GM23338 (cell line): ENCODE measurements around the gene TTLL9. TPM values are rescaled to one million over a fixed set of nuclear protein-coding genes. Genes with fewer than 3 reads are reported as not detected.

Experiments
- ATAC-seq: fragments of 200-7000 bp; cut with Tn5 transposase; 3 replicates; pipeline ENCODE4 v1.9.1; 2020
- DNase-seq: peaks from one replicate; pipeline ENCODE4 v3.0.0-alpha.2; 2015; ENCODE audit warnings: low spot score
- H2AFZ ChIP-seq: fragments of 200-600 bp; sonication (generic); 2 replicates; pipeline ENCODE4 v1.8.0; 2016; ENCODE audit warnings: antibody characterized with exemption, mild to moderate bottlenecking, moderate library complexity
- H3F3A ChIP-seq: fragments of 200-600 bp; sonication (generic); replicated peaks from 2 replicates; pipeline ENCODE4 v1.8.0; 2017; ENCODE audit warnings: antibody characterized with exemption, mixed run types, low read depth
- H3K27ac ChIP-seq: fragments of 200-600 bp; sonication (generic); 2 replicates; pipeline ENCODE4 v1.6.1; 2016; ENCODE audit warnings: low read depth
- H3K27me3 ChIP-seq: fragments of 200-600 bp; sonication (generic); 2 replicates; pipeline ENCODE4 v1.8.0; 2016; ENCODE audit warnings: mild to moderate bottlenecking, mixed run types, moderate library complexity; ENCODE audit not compliant: insufficient read depth
- H3K36me3 ChIP-seq: fragments of 200-600 bp; sonication (generic); 2 replicates; pipeline ENCODE4 v1.8.0; 2016; ENCODE audit warnings: mild to moderate bottlenecking; ENCODE audit not compliant: insufficient read depth
- H3K4me1 ChIP-seq: fragments of 200-600 bp; sonication (generic); 2 replicates; pipeline ENCODE4 v1.8.0; 2016; ENCODE audit warnings: mild to moderate bottlenecking, moderate library complexity; ENCODE audit not compliant: insufficient read depth
- H3K4me2 ChIP-seq: fragments of 200-600 bp; sonication (generic); 2 replicates; pipeline ENCODE4 v1.7.1; 2017; ENCODE audit warnings: mixed run types
- H3K4me3 ChIP-seq: fragments of 200-600 bp; sonication (generic); 2 replicates; pipeline ENCODE4 v1.6.1; 2016; ENCODE audit warnings: mixed run types
- H3K79me2 ChIP-seq: fragments of 200-600 bp; sonication (generic); replicated peaks from 2 replicates; pipeline ENCODE4 v1.8.0; 2017; ENCODE audit warnings: mild to moderate bottlenecking; ENCODE audit not compliant: insufficient read depth
- H3K9me2 ChIP-seq: fragments of 200-600 bp; sonication (generic); 2 replicates; pipeline ENCODE4 v1.8.0; 2017; ENCODE audit not compliant: insufficient read depth
- H4K20me1 ChIP-seq: fragments of 200-600 bp; sonication (generic); replicated peaks from 2 replicates; pipeline ENCODE4 v1.8.0; 2017; ENCODE audit warnings: mild to moderate bottlenecking; ENCODE audit not compliant: insufficient read depth
- H3K27ac Mint-ChIP-seq: 2 replicates; pipeline ENCODE4 v1.8.0; 2020; ENCODE audit warnings: inconsistent platforms, mild to moderate bottlenecking, moderate library complexity, mixed read lengths
- H3K27me3 Mint-ChIP-seq: 3 replicates; pipeline ENCODE4 v1.8.0; 2022; ENCODE audit warnings: low read depth, mild to moderate bottlenecking, moderate library complexity, mixed read lengths, inconsistent platforms; ENCODE audit not compliant: insufficient read depth, poor library complexity
- H3K36me3 Mint-ChIP-seq: 3 replicates; pipeline ENCODE4 v1.8.0; 2021; ENCODE audit warnings: low read depth, mild to moderate bottlenecking, inconsistent platforms, moderate library complexity, mixed read lengths
- H3K4me1 Mint-ChIP-seq: 3 replicates; pipeline ENCODE4 v1.8.0; 2020; ENCODE audit warnings: mild to moderate bottlenecking, inconsistent platforms, mixed read lengths
- H3K4me3 Mint-ChIP-seq: 3 replicates; pipeline ENCODE4 v1.8.0; 2021; ENCODE audit warnings: moderate library complexity, mild to moderate bottlenecking, inconsistent platforms, mixed read lengths
- H3K9me3 Mint-ChIP-seq: 3 replicates; pipeline ENCODE4 v1.8.0; 2020; ENCODE audit warnings: moderate library complexity, mild to moderate bottlenecking, inconsistent platforms, mixed read lengths
- CREB1 ChIP-seq: fragments of 250-450 bp; sonication (Bioruptor Pico); IDR thresholded peaks from 2 replicates; pipeline ENCODE4 v1.5.0; 2020; ENCODE audit warnings: low read depth, mild to moderate bottlenecking, moderate library complexity
- CTCF ChIP-seq, 2 experiments: fragments of 200-600 bp in 1 of 2; sonication (generic) in 1 of 2; conservative IDR thresholded peaks; 2 replicates each; pipeline versions ENCODE4 v1.5.1 to v1.6.1; 2016 to 2017; ENCODE audit warnings: antibody characterized with exemption in 2 of 2, low read depth in 2 of 2, mild to moderate bottlenecking in 2 of 2, moderate library complexity in 1 of 2
- ETS1 ChIP-seq: IDR thresholded peaks from 2 replicates; pipeline ENCODE4 v1.6.1; 2016; ENCODE audit warnings: antibody characterized with exemption
- EZH2 ChIP-seq: fragments of 200-600 bp; sonication (generic); IDR thresholded peaks from one replicate; pipeline ENCODE4 v1.8.0; 2017; ENCODE audit warnings: antibody characterized with exemption, mild to moderate bottlenecking, low read depth; ENCODE audit not compliant: unreplicated experiment
- EZH2phosphoT487 ChIP-seq: fragments of 200-600 bp; sonication (generic); IDR thresholded peaks from one replicate; pipeline ENCODE4 v1.8.1; 2018; ENCODE audit warnings: antibody characterized with exemption; ENCODE audit not compliant: unreplicated experiment
- JUNB ChIP-seq: IDR thresholded peaks from one replicate; pipeline ENCODE4 v1.6.1; 2016; ENCODE audit warnings: antibody characterized with exemption; ENCODE audit not compliant: unreplicated experiment
- NANOG ChIP-seq: IDR thresholded peaks from 2 replicates; pipeline ENCODE4 v1.6.1; 2016; ENCODE audit warnings: antibody characterized with exemption, borderline replicate concordance
- POLR2AphosphoS5 ChIP-seq: IDR thresholded peaks from 2 replicates; pipeline ENCODE4 v1.6.1; 2016; ENCODE audit warnings: antibody characterized with exemption, low read depth
- REST ChIP-seq: IDR thresholded peaks from one replicate; pipeline ENCODE4 v1.6.1; 2018; ENCODE audit warnings: antibody characterized with exemption; ENCODE audit not compliant: unreplicated experiment
- STAT1 ChIP-seq: IDR thresholded peaks from one replicate; pipeline ENCODE4 v1.6.1; 2016; ENCODE audit warnings: antibody characterized with exemption; ENCODE audit not compliant: unreplicated experiment
- ZNF114 ChIP-seq: fragments of 250-450 bp; sonication (Bioruptor Pico); IDR thresholded peaks from 2 replicates; pipeline ENCODE4 v1.5.0; 2020; ENCODE audit warnings: mild to moderate bottlenecking, moderate library complexity
- ZNF331 ChIP-seq: fragments of 250-450 bp; sonication (Bioruptor Pico); IDR thresholded peaks from 2 replicates; pipeline ENCODE4 v1.5.0; 2020; ENCODE audit warnings: low read depth, mild to moderate bottlenecking, moderate library complexity
- ZNF462 ChIP-seq: fragments of 250-450 bp; sonication (Bioruptor Pico); IDR thresholded peaks from 2 replicates; pipeline ENCODE4 v1.5.0; 2020; ENCODE audit warnings: mild to moderate bottlenecking, moderate library complexity
- polyA plus RNA-seq: library from polyadenylated mRNA; unstranded; fragments of >200 nt; fragmentation: Nextera tagmentation; extraction: Ambion mirVana; gene quantifications from 2 replicates; pipeline ENCODE4 v1.2.1, GENCODE V29; 2016
- total RNA-seq: library from RNA; depleted of rRNA; stranded (reverse); fragments of >200 nt; shearing (Covaris generic); gene quantifications from 2 replicates; pipeline ENCODE4 v1.2.3, GENCODE V29; 2014

The TTLL9 gene
- total and polyA plus RNA-seq, 2 experiments from 2014 or later = not detected

GRCh38 chr20:31824554-31825313 is 45.7 kb upstream of the TTLL9 start:
- Histone ChIP-seq H3K27me3 (no peaks in the 10 kb centered on the region), H3F3A (0 out of 2 replicates have a peak, but pooled peaks cover 9% of the 10 kb centered on the region), H3K4me2 (no peak overlapping the region), H4K20me1 (no peaks in the 10 kb centered on the region; the same call in 1 of the 2 replicates), H3K36me3 (no peaks in the 10 kb centered on the region), H3K27ac (no peak overlapping the region), H3K4me3 (no peak overlapping the region), H3K4me1 (peaks cover 4% of the 10 kb centered on the region), H3K9me2 (no peaks in the 10 kb centered on the region), H2AFZ (no peak overlapping the region), H3K79me2 (no peaks in the 10 kb centered on the region)
- H3K4me3 Mint-ChIP-seq = no peak overlapping the region
- H3K36me3 Mint-ChIP-seq = no peaks in the 10 kb centered on the region
- no peak overlapping the region for H3K27ac Mint-ChIP-seq
- H3K4me1 Mint-ChIP-seq = peaks cover 3% of the 10 kb centered on the region; the same call in 2 of the 3 replicates
- TF ChIP-seq JUNB = no peak
- TF ChIP-seq CTCF (conservative IDR thresholded peaks at IDR 0.05; ENCODE audit: low read depth in 2 of 2) = no peak
- TF ChIP-seq ETS1 = no peak
- TF ChIP-seq REST = no peak
- TF ChIP-seq STAT1 = no peak
- TF ChIP-seq POLR2AphosphoS5 = no peak
- no peak for TF ChIP-seq EZH2phosphoT487
- no peak for TF ChIP-seq ZNF331 (CRISPR knock-in tag)
- no peak for TF ChIP-seq EZH2
- TF ChIP-seq ZNF114 = no peak
- no peak for TF ChIP-seq NANOG
- no peak for TF ChIP-seq ZNF462
- no peak for TF ChIP-seq CREB1 (CRISPR knock-in tag)
- ATAC-seq (no peak), DNase-seq (no peak)
- peaks cover 7% of the 10 kb centered on the region for H3K27me3 Mint-ChIP-seq
- no peaks in the 10 kb centered on the region; the same call in 1 of the 3 replicates for H3K9me3 Mint-ChIP-seq
